Mucosa of descending colon (tissue), 3 donors: ENCODE measurements around the gene HOXC9. TPM values are rescaled to one million over a fixed set of nuclear protein-coding genes. Genes with fewer than 3 reads are reported as not detected.

Experiments used
- ATAC-seq: fragments of 200-7000 bp; cut with Tn5 transposase; one replicate; pipeline ENCODE4 v1.9.1; 2020; ENCODE audit warnings: mild to moderate bottlenecking, moderate library complexity
- DNase-seq, 3 donors: peaks; one replicate each; pipeline ENCODE4 v3.0.0-alpha.2; 2020
- H3K36me3 ChIP-seq: fragments of 200-600 bp; one replicate; pipeline ENCODE4 v1.8.0; 2021; ENCODE audit warnings: low read depth, mild to moderate bottlenecking
- H3K4me1 ChIP-seq: fragments of 200-600 bp; one replicate; pipeline ENCODE4 v1.8.0; 2021; ENCODE audit warnings: low read depth, mild to moderate bottlenecking
- H3K4me3 ChIP-seq: fragments of 200-600 bp; one replicate; pipeline ENCODE4 v1.8.0; 2021; ENCODE audit warnings: mild to moderate bottlenecking
- H3K9me3 ChIP-seq: fragments of 200-600 bp; one replicate; pipeline ENCODE4 v1.8.0; 2021; ENCODE audit warnings: mild to moderate bottlenecking
- CTCF ChIP-seq: fragments of 200-600 bp; IDR thresholded peaks from one replicate; pipeline ENCODE4 v1.8.0; 2022; ENCODE audit warnings: antibody characterized with exemption, mild to moderate bottlenecking
- intact Hi-C, 2 donors: fragments of 100-400 bp; cut with DNase I in 1 of 2; cut with micrococcal nuclease in 1 of 2; formaldehyde crosslinking; loops; one replicate each; pipeline versions ENCODE4 v1.11.0 to v1.11.1; 2022; cut with DNase I, micrococcal nuclease
- total RNA-seq, 3 donors: library from RNA; stranded (reverse); fragmentation: NEBNext Ultra II Directional in 2 of 3; extraction: Animal tissue kit (Norgen Biotek cat#: 25700) in 2 of 3; gene quantifications; one replicate each; pipeline versions ENCODE4 v1.2.1 to v1.2.4, GENCODE V29; 2021 to 2023
- donor health status: DM: no; HTN: no; CAD: no; lungs with moderate emphysema.
- donor health status: DM: no; HTN: no; CAD: no.
- donor health status: DM: no; HTN: yes; CAD: no.

The HOXC9 gene
- total RNA-seq, 3 donors from 2014 or later, result not detected

GRCh38 chr12:53952871-53953734 lies 46.9 kb upstream of the HOXC9 start:
- DNase-seq (no peak), ATAC-seq (no peak)
- TF ChIP-seq CTCF, result no peak
- Histone ChIP-seq H3K36me3 (no peaks in the 10 kb centered on the region), H3K4me3 (no peak overlapping the region), H3K9me3 (no peaks in the 10 kb centered on the region), H3K4me1 (no peaks in the 10 kb centered on the region)
- intact Hi-C loops, result no loop called here

- no peaks in the 10 kb centered on the region for H3K9me3 ChIP-seq
- H3K36me3 ChIP-seq, result no peaks in the 10 kb centered on the region
- H3K4me1 ChIP-seq, result no peaks in the 10 kb centered on the region
- no peak for ATAC-seq
- TF ChIP-seq CTCF, result no peak
- intact Hi-C loops, result no loop called here
- no peak overlapping the region for H3K4me3 ChIP-seq
- DNase-seq, result no peak
Measured at GRCh38 chr12:53953831-53954693, 45.9 kb upstream of the HOXC9 start.

GRCh38 chr12:53954694-53955035 lies 45.3 kb upstream of the HOXC9 start, which contains the start of gene HOXC12:
HOXC12 (plus strand) TSS chr12:53954903; CDS start chr12:53954930, 27 bp downstream.
- DNase-seq (no peak), ATAC-seq (no peak)
- Histone ChIP-seq H3K4me3 (no peak within 1 kb of the TSS), H3K9me3 (no peaks in the 10 kb centered on the region), H3K4me1 (no peaks in the 10 kb centered on the region), H3K36me3 (no peaks in the 10 kb centered on the region)
- no peak for TF ChIP-seq CTCF
- intact Hi-C loops, result no loop called here

- no peak for DNase-seq
- H3K4me3 ChIP-seq, result no peak overlapping the region
- H3K4me1 ChIP-seq, result no peaks in the 10 kb centered on the region
- no peak for TF ChIP-seq CTCF
- no peak for ATAC-seq
- intact Hi-C loops, result no loop called here
- no peaks in the 10 kb centered on the region for H3K9me3 ChIP-seq
- no peaks in the 10 kb centered on the region for H3K36me3 ChIP-seq
Measured at GRCh38 chr12:53955036-53955775, 44.8 kb upstream of the HOXC9 start.

- TF ChIP-seq CTCF, result no peak
- ATAC-seq (no peak), DNase-seq (no peak)
- intact Hi-C loops, result no loop called here
- no peaks in the 10 kb centered on the region for H3K4me1 ChIP-seq
- H3K9me3 ChIP-seq, result no peaks in the 10 kb centered on the region
- H3K36me3 ChIP-seq, result no peaks in the 10 kb centered on the region
- no peak overlapping the region for H3K4me3 ChIP-seq
Measured at GRCh38 chr12:53955776-53956250, 44.1 kb upstream of the HOXC9 start.
